SH-SY5Y (cell line): Measurements from ENCODE around the gene DNAJC15.

Experiments
- GATA2 ChIP-seq: IDR thresholded peaks from 2 replicates; pipeline ENCODE4 v1.6.1; 2011; ENCODE audit warnings: mild to moderate bottlenecking, low read depth, low read length
- GATA3 ChIP-seq: IDR thresholded peaks from 2 replicates; pipeline ENCODE4 v1.6.1; 2011; ENCODE audit warnings: low read depth, mild to moderate bottlenecking, low read length, moderate library complexity

GRCh38 chr13:42986176-42986574 lies 37.2 kb upstream of the DNAJC15 start:
- no peak for TF ChIP-seq GATA2
- TF ChIP-seq GATA3: no peak
